Mucosa of rectum (tissue), 2 donors: ENCODE measurements around the gene SH3BGR.
"Not testable (repeated sequence)": the region's sequence is repeated elsewhere in the genome, so short reads cannot be mapped to it uniquely, and the experiment has no call there.

Source experiments
- H3K27ac ChIP-seq, 2 donors: one replicate each; pipeline ENCODE4 v1.7.0; 2013; ENCODE audit warnings: inconsistent platforms in 2 of 2, low read depth in 2 of 2, low read length in 2 of 2
- H3K27me3 ChIP-seq, 2 donors: one replicate each; pipeline ENCODE4 v1.7.0; 2013; ENCODE audit warnings: low read length in 2 of 2; ENCODE audit not compliant: control insufficient read depth in 2 of 2, insufficient read depth in 2 of 2
- H3K36me3 ChIP-seq, 2 donors: one replicate each; pipeline ENCODE4 v1.7.0; 2013; ENCODE audit warnings: low read length in 2 of 2; ENCODE audit not compliant: control insufficient read depth in 2 of 2, insufficient read depth in 2 of 2
- H3K4me1 ChIP-seq, 2 donors: one replicate each; pipeline ENCODE4 v1.7.0; 2013; ENCODE audit warnings: low read length in 2 of 2, mild to moderate bottlenecking in 1 of 2; ENCODE audit not compliant: control insufficient read depth in 2 of 2, insufficient read depth in 2 of 2
- H3K4me3 ChIP-seq, 2 donors: one replicate each; pipeline ENCODE4 v1.7.0; 2013; ENCODE audit warnings: low read length in 2 of 2
- H3K9ac ChIP-seq, 2 donors: one replicate each; pipeline ENCODE4 v1.7.0; 2013; ENCODE audit warnings: low read length in 2 of 2, low read depth in 1 of 2, mild to moderate bottlenecking in 1 of 2
- H3K9me3 ChIP-seq, 2 donors: one replicate each; pipeline ENCODE4 v1.7.0; 2013; ENCODE audit warnings: low read length in 2 of 2; ENCODE audit not compliant: control insufficient read depth in 2 of 2
- donor health status: healthy.
- donor health status: Normal muscosa, but diverticular disease.

SH3BGR gene

DNA sequence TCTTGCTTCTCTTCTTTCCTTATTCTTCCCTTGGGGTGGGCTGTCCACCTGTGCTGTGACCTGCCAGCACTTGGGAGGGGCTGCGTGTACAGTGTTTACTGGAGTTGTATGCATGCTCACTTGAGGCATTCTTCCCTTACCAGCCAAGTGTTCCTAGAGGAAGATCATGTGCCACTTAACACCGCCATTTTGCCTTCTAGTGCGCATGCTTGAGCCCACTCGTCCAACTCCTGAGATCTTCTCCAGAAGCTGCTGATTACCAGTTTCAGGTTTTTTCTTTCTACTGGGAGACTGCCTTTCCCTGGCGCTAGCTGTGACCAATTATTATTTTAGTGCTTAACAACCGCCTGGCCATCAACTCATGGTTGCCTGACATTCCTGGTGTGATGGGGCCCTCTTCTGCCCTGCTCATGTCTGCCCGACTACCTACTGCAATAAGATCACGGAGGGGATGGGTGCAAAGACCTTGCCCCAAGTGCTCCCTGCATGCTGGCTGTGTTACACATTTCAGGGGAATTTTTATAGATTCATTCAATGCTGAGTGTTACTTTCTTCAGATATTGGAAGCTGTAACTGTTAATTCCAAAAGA lies 86.8 kb downstream of the SH3BGR start:
- no peak overlapping the region for H3K9ac ChIP-seq
- no peaks in the 10 kb centered on the region for H3K36me3 ChIP-seq
- no peaks in the 10 kb centered on the region for H3K9me3 ChIP-seq
- peaks cover 4 to 32% of the 10 kb centered on the region in 2 donors for H3K4me1 ChIP-seq
- H3K27ac ChIP-seq = peak overlapping the region; percentile 28 to 62
- no peak overlapping the region for H3K4me3 ChIP-seq
- H3K27me3 ChIP-seq = no peaks in the 10 kb centered on the region

DNA sequence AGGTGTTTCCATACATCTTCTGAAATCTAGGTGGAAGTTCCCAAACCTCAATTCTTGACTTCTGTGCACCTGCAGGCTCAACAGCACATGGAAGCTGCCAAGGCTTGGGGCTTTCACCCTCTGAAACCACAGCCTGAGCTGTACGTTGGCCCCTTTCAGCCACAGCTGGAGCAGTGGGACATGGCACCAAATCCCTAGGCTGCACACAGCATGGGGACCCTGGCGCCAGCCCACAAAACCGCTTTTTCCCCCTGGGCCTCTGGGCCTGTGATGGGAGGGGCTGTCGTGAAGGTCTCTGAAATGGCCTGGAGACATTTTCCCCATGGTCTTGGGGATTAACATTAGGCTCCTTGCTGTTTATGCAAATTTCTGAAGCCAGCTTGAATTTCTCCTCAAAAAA lies 88.6 kb downstream of the SH3BGR start:
- peaks cover 4 to 32% of the 10 kb centered on the region in 2 donors for H3K4me1 ChIP-seq
- H3K27me3 ChIP-seq, H3K36me3 ChIP-seq, H3K4me3 ChIP-seq, H3K9ac ChIP-seq, H3K9me3 ChIP-seq, H3K27ac ChIP-seq: not testable (repeated sequence)

DNA sequence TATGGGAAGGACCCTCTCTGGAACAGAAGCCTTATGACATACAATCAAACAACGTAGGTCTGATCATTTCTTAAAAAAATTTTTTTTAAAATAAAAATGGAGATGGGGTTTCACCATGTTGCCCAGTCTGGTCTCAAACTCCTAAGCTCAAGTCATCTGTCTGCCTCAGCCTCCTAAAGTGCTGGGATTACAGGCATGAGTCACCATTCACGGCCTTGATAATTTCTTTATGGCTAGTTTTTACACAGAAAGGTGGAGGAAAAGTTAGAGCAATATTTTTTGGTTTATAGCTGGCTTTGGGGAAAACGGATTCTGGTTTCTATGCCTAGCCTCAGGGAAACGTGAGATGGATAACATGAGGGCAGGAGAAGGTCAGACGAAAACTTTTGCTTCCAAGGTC lies 91.0 kb downstream of the SH3BGR start:
- Histone ChIP-seq H3K4me3 (no peak overlapping the region), H3K27me3 (no peaks in the 10 kb centered on the region), H3K36me3 (no peaks in the 10 kb centered on the region), H3K4me1 (peaks cover 4 to 27% of the 10 kb centered on the region in 2 donors), H3K9ac (no peak overlapping the region), H3K9me3 (peaks cover 0 to 2% of the 10 kb centered on the region in 2 donors), H3K27ac (peak overlapping the region in 1 of 2 donors; percentile 39)

DNA sequence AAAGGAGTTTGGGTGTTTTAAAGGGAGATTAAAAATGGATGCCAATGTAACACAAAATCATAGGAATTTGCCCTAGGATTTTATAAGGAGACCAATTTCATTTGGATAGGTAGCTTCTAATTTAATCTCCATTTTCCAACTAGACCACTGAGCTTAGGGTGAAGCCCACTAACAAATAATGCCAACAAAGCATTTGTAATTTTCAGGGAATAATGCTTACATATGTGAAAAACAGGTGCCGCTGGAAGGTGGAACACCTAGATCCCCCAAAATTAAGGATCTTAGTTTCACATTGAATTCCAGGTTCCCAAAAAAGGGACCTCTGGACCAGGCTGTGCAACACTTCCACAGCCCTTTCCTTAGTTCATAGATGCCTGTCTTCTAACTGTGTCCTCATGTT lies 94.8 kb downstream of the SH3BGR start:
- H3K4me3 ChIP-seq = no peak overlapping the region

DNA sequence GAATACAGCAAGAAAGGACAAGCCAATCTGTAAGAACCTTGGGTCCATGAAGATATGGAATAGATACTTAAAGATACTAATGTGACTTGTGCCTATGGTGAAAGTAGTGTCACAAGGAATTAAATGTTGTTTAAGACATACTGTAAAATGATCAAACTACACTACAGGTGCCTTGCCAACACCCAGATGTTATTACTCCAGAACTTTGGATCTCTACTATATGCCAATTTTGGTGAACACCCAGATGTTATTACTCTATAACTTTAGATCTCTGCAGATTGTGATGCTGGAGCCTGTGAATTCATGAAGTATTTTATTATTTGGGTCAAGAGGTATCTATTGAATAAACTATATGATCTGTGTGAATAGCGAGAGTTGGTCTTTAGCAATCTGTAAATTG lies 101.1 kb downstream of the SH3BGR start:
- peaks cover 0 to 2% of the 10 kb centered on the region in 2 donors for H3K9me3 ChIP-seq
- H3K27ac ChIP-seq = no peak overlapping the region
- no peak overlapping the region for H3K9ac ChIP-seq
- no peaks in the 10 kb centered on the region for H3K27me3 ChIP-seq
- H3K36me3 ChIP-seq = no peaks in the 10 kb centered on the region
- no peak overlapping the region for H3K4me3 ChIP-seq
- peaks cover 0 to 2% of the 10 kb centered on the region in 2 donors for H3K4me1 ChIP-seq

More for the DNA sequence above, 94.8 kb downstream of the SH3BGR start:
- Histone ChIP-seq H3K27me3 (no peaks in the 10 kb centered on the region), H3K9ac (no peak overlapping the region), H3K36me3 (no peaks in the 10 kb centered on the region), H3K9me3 (peaks cover 0 to 2% of the 10 kb centered on the region in 2 donors), H3K4me1 (peaks cover 0 to 9% of the 10 kb centered on the region in 2 donors), H3K27ac (no peak overlapping the region)

DNA sequence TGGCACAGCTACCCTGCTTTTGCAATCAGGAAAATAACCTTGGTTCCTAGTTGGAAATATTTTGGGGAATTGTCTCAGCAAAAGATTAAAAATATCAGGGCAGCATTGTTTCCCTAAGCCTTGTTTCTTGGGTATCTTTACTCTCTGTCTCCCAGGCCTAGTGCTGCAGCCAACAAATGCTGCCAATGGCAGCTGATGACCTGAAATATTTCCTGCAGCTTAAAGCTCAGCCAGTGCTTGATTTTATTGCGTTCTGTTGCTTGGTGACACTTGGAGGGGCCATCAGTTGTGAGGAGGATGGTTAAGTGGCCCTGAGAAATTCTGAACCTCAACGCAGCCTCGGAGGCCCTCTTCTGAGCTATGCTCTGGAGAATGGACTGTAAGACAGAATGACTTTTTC lies 101.6 kb downstream of the SH3BGR start:
- H3K36me3 ChIP-seq = no peaks in the 10 kb centered on the region
- H3K4me3 ChIP-seq = no peak overlapping the region
- H3K9ac ChIP-seq = no peak overlapping the region
- no peak overlapping the region for H3K27ac ChIP-seq
- peaks cover 0 to 2% of the 10 kb centered on the region in 2 donors for H3K4me1 ChIP-seq
- H3K9me3 ChIP-seq = peaks cover 0 to 2% of the 10 kb centered on the region in 2 donors
- no peaks in the 10 kb centered on the region for H3K27me3 ChIP-seq

DNA sequence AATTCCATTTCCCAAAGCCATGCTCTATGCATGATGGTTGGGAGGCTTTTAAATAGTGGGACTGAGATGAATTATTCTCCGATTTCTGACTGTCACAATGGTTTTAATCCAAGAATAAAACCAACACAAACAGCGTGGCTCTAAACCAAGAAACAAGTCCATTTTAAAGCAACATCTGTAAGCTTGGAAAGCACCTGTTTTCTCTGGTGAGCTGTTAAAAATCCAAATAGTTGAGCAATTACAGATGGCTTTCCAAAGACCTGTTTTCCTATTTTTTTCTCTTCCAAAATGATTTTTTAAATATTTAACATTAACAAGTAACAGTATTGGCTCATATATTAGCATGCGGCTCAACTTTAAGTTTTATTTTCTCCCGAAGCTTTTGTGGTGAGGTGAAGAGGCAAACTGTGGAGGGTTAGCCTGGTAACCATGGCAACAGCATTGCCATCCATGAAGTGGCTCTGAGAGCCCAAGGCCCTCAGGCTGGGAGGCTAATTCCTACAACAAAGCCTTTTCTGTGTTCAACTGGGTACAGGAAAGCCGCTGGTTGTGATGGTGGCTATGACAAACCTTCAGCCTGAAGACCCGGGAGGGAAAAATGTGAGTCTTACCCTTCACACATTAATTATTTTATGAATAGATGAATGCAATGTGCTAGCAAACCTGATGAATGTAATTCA lies 104.3 kb downstream of the SH3BGR start:
- no peaks in the 10 kb centered on the region for H3K36me3 ChIP-seq
- no peaks in the 10 kb centered on the region for H3K27me3 ChIP-seq
- H3K4me3 ChIP-seq = no peak overlapping the region
- peaks cover 4 to 10% of the 10 kb centered on the region in 2 donors for H3K4me1 ChIP-seq
- H3K27ac ChIP-seq = no peak overlapping the region
- H3K9me3 ChIP-seq = peaks cover 0 to 2% of the 10 kb centered on the region in 2 donors
- H3K9ac ChIP-seq = no peak overlapping the region

DNA sequence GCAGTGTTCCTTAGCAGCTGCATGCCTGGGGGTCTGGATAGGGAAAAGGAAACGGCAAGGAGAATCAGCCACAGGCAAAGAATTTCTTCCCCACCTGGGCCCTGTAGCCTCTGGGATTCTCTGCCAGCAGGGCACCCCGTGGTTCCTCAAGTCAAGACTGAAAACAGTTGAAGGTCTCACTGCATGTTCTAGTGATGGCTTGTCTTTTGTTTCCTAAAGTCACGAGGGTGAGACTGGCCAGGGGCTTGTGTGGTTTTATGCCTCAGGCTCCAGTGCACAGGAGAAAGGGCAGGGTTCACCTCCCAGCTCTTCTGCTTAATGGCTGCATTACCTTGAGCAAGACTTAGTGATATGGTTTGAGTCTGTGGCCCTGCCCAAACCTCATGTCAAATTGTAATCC lies 107.7 kb downstream of the SH3BGR start:
- H3K4me1 ChIP-seq = peaks cover 4 to 19% of the 10 kb centered on the region in 2 donors
- H3K27me3 ChIP-seq = no peaks in the 10 kb centered on the region
- no peak overlapping the region for H3K27ac ChIP-seq
- no peak overlapping the region for H3K4me3 ChIP-seq
- H3K9ac ChIP-seq = no peak overlapping the region
- H3K36me3 ChIP-seq = no peaks in the 10 kb centered on the region
- H3K9me3 ChIP-seq = no peaks in the 10 kb centered on the region

DNA sequence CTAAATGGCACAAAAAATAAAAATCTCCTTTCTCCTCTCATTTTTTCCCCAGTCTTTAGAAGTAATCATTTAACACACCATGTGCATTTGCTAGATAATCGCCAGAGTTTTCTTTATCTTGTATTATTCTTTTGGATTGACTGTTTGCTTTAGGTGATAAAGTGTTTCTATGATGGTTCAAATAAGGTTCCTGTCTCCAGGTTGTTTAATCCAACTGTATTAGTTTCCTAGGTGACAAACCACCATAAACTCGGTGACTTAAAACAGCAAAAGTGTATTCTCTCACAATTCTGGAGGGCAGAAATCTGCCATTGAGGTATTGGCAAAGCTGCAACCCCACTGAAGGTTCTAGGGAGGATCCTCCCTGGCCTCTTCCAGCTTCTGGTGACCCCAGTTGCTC lies 109.4 kb downstream of the SH3BGR start:
- H3K9me3 ChIP-seq = no peaks in the 10 kb centered on the region
- H3K27ac ChIP-seq = no peak overlapping the region
- H3K4me1 ChIP-seq = peaks cover 4 to 19% of the 10 kb centered on the region in 2 donors
- H3K27me3 ChIP-seq = no peaks in the 10 kb centered on the region
- H3K4me3 ChIP-seq = no peak overlapping the region
- no peak overlapping the region for H3K9ac ChIP-seq
- no peaks in the 10 kb centered on the region for H3K36me3 ChIP-seq

DNA sequence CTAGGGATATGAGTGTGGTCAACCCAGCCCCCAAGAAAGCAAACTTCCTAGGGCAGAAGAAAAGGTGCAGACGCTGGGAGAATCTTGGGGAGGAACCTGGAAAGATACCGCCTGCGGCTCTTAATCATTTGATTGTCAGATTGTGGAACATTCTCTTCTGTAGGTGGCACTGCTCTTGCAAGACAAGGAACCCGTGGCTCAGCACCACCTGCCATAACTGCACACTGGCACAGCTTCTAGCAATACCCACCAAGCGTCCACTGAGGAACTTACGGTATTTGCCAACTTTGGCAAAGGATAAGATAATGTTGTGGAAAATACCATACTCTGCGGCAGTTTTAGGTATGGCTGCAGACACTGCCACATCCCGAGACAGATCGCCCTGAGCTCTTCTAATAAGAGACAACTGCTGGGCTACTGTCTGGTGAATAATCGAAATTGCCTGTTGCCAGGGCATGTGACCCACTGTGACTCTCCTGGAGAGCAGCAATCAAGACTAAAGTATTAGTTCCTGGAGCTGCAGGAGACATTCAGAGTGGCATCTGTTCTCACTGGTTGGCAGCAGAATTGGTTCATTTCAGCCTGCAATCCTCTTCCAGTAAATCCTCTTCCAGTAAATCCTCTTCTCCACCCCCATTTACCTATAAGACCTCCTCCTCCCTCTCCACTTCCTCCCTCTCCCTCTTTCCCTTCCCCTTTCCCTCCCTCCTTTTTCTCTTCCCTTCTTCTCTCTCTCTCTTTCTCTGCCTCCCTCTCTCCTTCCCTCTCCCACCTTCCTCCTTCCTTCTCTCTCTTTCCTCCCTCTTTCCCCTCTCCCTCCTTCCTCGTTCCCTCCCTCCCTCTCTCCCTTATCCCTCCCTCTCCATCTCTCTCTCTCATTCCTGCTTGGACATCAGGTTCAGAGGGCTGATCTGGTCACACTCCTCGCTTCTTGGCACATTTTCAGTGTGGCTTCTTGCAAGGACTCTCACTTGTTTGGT lies 111.3 kb downstream of the SH3BGR start:
- Histone ChIP-seq H3K27me3 (no peaks in the 10 kb centered on the region), H3K9ac (no peak overlapping the region), H3K4me3 (no peak overlapping the region), H3K36me3 (no peaks in the 10 kb centered on the region), H3K4me1 (peaks cover 7 to 27% of the 10 kb centered on the region in 2 donors), H3K9me3 (no peaks in the 10 kb centered on the region), H3K27ac (no peak overlapping the region)
